GM13977 (cell line): Measurements from ENCODE around the gene UBE2V1.

Source experiments
- DNase-seq: peaks from one replicate; pipeline ENCODE4 v3.0.0; 2012; ENCODE audit warnings: low spot score
- in situ Hi-C: fragments of 300-500 bp; cut with MboI; formaldehyde crosslinking; loops from one replicate; pipeline ENCODE4 v1.12.0; 2022; ENCODE audit warnings: low sequenced_read_pairs, low pct_unique_long_range_greater_than_20kb, mixed read lengths, inconsistent platforms; ENCODE audit not compliant: unreplicated experiment
- TF ChIP-seq, protein P1 (sequence below): IDR thresholded peaks from 2 replicates; pipeline ENCODE4 v1.5.1; 2012; ENCODE audit warnings: mild to moderate bottlenecking, control low read depth; ENCODE audit not compliant: insufficient read depth; ENCODE audit errors: extremely low read depth, missing control alignments

The UBE2V1 gene

GRCh38 chr20:50099565-50099991, 13.4 kb downstream of the UBE2V1 start:
- TF ChIP-seq, protein P1, sequence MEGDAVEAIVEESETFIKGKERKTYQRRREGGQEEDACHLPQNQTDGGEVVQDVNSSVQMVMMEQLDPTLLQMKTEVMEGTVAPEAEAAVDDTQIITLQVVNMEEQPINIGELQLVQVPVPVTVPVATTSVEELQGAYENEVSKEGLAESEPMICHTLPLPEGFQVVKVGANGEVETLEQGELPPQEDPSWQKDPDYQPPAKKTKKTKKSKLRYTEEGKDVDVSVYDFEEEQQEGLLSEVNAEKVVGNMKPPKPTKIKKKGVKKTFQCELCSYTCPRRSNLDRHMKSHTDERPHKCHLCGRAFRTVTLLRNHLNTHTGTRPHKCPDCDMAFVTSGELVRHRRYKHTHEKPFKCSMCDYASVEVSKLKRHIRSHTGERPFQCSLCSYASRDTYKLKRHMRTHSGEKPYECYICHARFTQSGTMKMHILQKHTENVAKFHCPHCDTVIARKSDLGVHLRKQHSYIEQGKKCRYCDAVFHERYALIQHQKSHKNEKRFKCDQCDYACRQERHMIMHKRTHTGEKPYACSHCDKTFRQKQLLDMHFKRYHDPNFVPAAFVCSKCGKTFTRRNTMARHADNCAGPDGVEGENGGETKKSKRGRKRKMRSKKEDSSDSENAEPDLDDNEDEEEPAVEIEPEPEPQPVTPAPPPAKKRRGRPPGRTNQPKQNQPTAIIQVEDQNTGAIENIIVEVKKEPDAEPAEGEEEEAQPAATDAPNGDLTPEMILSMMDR, result no peak
- in situ Hi-C loops, result no loop called here
- DNase-seq, result no peak

DNA sequence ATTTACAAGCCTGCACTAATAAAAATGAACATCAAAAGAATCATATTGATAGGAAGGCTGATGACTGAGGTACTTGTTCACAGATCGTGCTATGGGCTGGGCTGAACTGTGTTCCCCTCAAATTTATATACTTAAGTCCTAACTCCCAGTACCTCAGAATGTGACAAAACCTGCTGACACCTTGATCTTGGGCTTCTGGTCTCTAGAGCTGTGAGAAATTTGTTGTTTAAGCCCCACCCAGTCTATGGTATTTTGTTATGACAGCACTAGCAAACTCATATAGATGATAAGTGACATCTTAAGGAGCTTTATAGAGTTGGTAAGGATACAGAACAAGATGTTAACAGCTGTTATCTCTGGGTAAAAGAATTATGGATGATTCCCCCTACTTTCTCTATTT, 13.8 kb downstream of the UBE2V1 start:
- no peak for DNase-seq
- TF ChIP-seq, protein P1, result no peak
- in situ Hi-C loops, result no loop called here

DNA sequence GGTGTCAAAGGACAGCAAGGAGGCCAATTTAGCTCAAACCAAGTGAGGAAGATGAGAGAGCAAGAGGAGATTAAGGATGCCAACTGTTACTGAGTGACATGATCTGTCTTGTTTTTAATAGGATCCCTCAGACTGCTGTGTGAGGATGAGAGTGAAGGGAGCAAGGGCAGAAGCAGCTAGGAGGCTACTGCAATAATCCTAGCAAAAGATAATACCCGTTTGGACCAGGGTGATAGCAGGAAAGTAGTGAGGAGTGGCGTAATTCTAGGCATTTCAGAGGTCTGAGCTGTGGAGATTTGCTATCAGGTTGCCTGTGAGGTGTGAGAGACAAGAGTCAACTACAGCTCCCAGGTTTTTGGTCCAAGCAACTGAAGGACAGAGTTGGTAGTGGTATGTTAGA, 14.7 kb downstream of the UBE2V1 start:
- TF ChIP-seq, protein P1, result no peak
- DNase-seq, result no peak
- in situ Hi-C loops, result no loop called here

DNA sequence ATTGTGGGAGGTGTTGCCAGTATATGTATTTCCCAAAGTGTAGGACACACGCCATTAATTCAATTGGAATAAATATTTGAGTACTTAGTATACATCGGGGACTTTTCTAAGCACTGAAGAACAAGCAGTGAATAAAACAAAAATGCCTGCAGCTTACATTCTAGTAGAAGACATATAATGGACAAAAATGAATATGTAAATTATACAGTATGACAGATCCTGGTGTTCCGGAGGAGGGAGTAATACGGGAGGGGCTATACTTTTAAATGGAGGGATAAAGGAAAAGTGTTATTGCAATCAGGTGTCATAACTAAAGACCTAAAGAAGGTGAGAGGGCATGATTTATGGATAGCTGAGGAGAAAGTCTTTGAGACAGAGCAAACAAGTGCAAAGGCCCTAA, 15.1 kb downstream of the UBE2V1 start:
- in situ Hi-C loops, result no loop called here
- TF ChIP-seq, protein P1, result no peak
- DNase-seq, result no peak

DNA sequence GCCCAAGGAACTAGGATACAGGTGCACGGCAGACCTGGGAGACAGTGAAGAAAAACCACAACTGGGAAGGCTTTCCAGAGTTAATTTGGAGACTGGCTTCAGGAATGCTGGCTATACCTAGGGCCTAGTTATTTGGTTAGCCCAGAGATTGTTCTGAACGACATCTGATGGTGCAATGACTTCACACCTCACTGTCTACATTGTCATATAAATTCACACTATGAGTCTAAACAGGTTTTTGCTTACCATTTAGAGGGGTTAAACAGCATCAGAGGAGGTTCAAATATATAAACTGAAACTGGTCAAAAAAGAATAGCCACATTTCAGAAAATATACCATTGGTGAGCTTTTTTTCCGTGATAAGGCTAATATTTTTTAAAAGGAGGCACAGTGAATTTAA, 16.7 kb downstream of the UBE2V1 start:
- in situ Hi-C loops, result no loop called here
- no peak for DNase-seq
- TF ChIP-seq, protein P1, result no peak

- TF ChIP-seq, protein P1, result no peak
- DNase-seq, result no peak
- in situ Hi-C loops, result no loop called here
Measured at GRCh38 chr20:50095476-50096078, 17.4 kb downstream of the UBE2V1 start.
